ENCODE results near the gene REG4.

DNA sequence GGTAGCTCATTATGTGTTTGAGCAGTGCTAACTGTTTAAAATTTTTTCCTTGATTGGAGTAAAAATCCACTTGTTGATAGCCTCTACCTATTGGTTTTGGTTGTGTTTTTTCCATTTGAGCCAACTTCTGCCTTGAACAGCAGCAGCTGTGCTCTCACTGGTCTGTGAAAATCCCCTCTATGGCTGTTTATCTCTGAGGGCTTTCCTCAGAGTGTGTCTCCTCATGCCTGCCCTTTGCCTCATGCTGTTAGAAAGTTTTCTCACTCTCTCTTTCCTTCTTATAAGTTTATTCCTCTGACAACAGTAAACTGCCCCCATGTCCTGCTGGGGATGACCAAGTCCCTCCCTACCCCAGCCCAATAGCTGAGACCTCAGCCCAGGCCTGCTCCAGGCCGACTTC lies 14.1 kb downstream of the REG4 start:
- TF ChIP-seq CTCF (IDR thresholded peaks at IDR 0.05; ENCODE audit: low read depth, low read length, poor library complexity, severe bottlenecking) (no peak), EZH2phosphoT487 (IDR thresholded peaks at IDR 0.05; ENCODE audit: borderline replicate concordance, low read length) (no peak)
